HG02798 (cell line): ENCODE measurements around the gene MCF2L2.

Experiments
- ATAC-seq: cut with Tn5 transposase; IDR thresholded peaks from one replicate; pipeline ENCODE4 v1.9.1; 2021; ENCODE audit warnings: mild to moderate bottlenecking; ENCODE audit not compliant: unreplicated experiment, poor library complexity

The MCF2L2 gene

DNA sequence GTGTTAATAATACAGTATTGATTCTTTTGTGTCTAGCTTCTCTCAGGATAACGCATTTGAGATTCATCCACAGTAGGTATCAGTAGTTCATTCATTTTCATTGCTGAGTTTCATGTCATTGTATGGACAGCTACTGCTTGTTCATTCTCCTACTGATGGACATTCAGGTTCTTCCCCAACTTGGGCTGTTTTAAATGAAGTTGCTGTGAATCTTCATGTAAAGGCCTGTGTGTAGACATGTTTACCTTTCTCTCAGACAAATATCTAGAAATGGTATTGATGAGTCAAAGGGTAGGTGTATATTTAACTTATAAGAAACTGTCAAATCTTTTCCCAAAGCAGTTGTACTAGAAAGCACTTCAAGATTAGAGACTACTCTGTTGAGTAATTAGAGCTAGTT lies 26.7 kb downstream of the MCF2L2 start:
- no peak for ATAC-seq

DNA sequence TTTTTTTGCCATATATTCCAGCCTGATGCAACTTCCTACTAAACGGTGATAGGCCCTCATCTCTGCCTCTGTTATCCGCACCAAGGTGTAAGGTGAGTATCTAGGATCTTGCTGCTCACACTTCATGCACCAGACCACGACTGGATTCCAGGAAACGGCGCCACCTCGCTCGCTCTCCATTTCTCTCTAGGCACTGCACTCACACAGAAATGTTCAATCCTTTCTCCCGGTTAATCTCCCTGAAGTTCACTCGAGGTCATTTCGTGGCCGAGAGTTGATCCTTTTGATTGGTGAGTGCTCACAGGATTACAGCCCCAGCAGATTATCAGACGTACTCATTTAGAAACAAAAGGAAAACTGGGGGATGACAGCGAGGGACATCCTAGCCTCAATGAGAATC lies 28.1 kb downstream of the MCF2L2 start:
- no peak for ATAC-seq

DNA sequence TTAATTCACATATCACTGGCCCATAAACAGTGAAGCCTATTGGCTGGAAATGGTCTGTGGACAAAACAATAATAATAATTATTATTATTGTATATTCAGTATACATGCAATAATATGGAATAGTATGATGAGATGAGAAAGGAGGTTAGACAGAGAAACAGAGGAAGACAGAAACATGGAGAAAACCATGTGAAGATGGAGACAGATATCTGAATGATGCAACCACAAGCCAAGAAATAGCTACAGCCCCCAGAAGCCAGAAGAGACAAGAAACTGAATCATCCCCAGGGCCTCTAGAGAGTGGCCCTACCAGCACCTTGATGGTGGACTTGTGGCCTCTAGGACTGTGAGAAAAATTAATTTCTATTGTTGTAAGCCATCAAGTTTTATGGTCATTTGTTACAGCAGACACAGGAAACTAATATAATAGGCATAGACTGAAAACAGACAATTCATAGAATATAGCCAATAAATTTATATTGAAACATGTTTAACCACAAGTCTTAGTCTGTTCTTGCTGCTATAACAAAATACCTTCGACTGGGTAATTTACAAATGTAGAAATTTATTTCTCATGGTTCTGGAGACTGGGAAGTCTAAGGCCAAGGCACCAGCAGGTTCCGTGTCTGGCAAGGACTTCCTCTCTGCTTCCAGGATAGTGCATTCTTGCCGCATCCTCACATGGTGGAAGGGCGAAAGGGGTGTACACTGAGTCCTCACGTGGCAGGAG lies 31.6 kb downstream of the MCF2L2 start:
- ATAC-seq, result no peak

DNA sequence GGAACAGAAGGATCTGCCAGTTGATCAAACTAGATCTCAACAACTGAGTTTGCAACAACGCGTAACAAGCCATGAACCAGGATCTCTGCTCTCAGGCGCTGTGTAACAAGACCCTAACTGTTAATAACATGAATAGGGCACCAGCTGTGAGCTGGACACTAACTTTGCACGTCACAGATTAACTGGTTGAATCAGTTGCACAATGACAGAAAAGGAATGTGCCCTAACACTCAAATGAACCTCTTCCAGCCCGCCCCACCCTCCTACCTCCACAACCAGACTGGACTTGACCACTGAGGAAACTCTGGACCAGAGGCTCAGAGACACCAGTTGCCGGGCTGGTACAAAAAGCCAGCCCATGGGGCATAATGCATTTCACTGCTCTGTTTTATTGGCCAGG lies 34.3 kb downstream of the MCF2L2 start:
- no peak for ATAC-seq

DNA sequence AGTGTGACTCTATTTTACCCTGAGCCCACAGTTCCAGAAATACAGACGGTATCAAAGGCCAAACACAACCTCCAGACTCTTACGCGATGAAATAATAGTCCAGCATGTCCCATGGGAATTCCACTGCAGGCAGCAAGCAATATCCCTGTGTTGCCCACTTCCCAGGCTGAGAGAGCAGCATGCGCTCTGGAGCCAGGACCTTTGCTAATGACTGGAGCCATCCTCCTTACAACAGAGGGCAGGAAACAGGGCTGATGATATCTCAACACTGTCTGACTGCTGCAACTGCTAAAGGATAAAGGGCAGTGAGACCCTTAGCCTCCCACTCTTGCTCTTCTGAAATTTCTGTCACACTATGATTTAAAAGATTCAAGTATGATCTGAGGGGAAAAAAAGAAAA lies 34.8 kb downstream of the MCF2L2 start:
- no peak for ATAC-seq

DNA sequence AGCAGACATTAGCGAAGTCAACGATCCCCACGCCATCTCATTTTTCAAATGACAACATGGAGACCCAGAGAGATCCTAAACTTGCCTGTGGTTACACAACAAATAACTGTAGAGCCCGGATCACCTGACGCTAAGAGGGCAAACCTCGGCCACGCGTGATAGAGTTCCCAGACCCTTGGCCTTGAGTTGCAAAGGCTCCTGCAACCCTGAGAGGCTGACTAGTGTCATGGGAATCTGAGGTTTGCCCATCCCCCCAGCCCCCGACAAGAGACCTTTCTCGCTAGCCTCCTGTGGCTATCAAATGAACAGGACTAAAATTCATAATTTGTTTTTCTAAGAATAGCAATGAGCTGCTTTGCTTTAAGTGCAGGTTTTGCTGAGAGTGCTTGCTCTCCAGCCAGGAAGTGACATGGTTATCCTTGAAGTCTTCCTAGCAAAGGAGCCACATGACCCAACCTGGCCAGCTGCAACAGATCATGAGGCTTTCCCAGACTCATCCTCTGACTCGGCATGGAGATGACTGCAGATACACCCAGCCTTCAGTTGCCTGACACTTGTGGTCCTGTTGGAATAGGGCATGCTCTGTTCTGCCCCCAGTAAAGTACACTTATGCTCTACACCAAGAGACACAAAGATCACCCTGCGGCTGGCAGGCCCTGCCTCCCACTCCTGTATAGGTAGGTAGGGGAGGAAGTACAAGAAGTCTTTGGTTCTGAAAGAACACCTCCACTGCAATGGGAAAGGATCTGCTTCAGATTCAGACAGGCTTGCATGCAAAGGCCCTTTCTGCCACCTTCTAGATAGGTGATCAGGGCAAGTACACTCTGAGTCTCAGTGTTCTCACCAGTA lies 36.0 kb downstream of the MCF2L2 start:
- no peak for ATAC-seq

DNA sequence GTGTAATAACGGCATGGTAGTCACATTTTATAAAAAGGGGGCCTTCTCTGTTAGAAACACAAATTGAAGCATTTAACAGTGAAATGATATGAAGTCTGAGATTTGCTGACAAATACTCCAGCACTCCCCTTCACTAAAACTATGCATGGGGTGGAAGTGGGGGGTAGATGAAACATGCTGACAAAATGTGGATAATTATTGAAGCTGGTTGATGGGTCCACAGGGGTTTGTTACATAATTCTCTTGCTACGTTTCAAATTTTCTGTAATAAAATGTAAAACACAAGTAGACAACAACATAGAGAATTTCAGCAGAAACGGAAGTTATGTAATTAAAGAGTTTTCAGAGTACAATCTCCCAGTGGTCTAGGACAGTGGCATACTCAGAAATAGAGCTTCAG lies 37.0 kb downstream of the MCF2L2 start:
- ATAC-seq, result no peak

DNA sequence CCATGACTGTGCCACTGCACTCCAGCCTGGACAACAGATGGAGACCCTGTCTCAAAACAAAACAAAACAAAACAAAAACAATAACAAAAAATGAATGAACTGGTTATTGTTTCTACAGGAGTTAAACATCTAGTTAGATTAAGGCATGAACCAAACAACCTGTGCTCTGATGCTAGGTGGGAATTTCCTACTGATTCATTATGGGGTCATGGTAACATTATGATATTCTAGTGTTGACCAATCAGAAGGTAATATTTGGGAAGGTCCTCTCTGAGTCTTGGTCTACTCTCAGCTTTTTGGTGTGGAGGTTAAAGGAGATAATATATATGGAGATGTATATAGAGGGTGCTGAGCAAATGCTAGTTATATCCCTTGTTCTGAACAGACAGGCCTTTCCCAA lies 37.6 kb downstream of the MCF2L2 start:
- no peak for ATAC-seq

DNA sequence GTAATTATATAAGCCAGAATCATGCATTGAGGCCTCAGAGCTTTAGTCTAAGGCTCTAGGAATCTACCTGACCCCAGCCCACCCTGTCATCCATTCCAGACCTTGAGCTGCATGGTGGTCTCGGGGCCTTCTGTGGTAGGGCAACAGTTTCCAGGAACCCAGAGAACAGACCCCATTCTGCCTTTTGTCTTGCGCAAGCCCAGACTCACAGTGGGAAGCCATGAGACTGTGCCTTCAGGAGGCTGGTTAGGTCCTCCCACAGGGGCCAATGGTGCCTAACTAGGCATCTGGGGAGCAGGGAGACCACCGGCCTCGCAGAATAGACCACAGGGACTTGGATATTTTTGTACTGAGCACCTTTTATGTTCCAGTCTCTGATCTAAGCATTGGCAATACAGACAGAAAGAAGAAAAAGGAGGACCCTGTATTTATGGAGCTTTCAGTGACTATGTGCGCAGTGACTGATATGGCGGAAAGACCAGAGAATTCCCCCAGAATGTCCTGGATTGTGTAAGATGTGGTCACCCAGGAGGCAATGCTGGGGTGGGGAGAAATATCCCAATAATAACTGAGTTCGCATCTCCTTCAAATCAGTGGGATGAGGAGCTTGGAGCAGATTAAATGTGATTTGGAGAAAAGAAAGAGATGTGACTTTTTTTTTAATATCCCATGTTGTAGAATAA lies 40.1 kb downstream of the MCF2L2 start:
- ATAC-seq, result no peak

DNA sequence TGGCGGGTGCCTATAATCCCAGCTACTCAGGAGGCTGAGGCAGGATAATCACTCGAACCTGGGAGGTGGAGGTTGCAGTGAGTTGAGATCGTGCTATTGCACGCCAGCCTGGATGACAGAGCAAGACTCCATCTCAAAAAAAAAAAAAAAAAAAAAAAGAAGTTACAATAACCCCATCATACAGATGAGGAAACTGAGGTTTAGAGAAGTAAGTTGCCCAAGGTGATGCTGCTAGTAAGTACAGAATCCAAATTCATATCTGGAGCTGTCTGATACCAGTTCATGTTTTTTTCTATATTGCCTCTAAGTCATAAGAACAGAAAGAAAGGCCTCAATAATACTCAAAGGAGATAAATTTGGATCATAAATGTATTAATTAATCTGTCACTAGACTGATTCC lies 40.6 kb downstream of the MCF2L2 start:
- ATAC-seq, result no peak

DNA sequence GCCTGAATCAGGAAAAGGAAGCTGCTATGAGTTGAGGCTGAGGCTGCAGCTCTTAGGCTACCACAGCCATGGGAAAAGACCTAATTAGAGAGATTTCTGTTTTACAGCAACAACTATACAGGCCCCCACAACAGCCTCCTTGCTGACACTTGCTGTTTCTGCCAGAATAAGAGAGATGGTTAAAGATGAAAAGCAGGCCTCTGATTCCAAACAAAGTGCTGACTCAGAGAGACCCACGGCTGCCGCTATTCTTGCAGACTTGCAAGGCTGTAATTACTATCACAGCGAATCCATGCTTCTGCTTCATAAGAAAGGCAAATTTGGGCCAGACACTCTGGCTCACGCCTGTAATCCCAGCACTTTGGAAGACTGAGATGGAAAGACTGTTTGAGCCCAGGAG lies 41.8 kb downstream of the MCF2L2 start:
- no peak for ATAC-seq

DNA sequence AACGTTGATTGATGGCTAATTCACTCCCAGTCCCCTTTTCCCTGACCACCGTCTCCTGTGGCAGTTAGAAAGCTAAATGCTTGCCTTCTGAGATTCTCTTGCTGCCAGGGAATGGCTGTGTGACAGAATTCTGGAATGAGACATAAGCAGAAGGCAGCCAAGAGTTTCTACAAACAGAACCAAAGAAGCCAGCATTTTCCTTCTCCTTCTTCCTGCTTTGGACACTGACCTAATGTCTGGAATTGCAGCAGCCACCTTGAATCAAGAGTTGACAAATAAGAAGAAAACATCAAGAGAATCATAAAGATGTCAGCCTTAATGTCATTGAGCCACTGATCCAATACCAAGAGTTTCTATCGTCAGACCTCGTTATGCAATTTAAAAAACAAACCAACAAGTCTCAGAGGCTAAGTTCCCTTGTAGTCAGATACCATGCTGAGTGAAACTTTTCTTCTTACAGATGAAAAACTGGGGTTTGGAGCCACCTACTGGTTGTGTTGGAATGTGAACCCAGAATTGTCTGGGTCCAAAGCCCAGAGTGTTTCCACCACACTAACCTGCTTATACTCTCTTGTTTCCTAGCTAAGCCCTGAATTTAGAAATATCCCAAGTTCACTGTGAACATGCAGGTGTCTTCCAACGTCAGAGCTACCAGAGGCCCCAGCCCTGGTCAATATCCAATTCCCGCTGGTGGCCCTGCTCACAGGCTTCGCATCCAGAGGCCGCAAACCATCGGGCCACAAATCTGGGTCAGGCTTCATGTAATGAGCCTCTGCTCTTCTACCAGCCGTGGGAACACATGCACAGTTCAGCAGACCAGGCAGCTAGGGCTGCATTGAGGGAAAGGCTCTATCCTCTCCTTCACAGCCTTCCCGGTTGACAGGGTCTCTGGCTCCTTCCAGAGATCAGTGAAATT lies 42.5 kb downstream of the MCF2L2 start:
- peak; percentile 74 for ATAC-seq

DNA sequence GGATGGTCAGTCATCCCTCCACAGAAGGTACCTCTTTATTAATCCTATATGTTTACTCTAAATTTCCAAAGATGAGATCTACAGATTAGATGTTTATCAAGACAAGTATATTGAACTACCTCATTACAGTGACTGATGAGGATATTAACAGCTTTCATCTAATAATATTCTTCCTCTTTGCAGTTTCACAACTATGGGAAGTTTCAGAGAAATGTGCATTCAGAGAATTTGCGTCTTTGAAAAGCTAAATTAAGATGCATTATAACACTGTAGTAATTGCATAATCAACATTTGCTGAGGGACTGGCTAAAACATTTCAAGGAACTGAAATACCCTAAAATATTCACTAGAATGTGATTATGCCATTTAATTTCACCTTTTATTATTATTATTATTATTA lies 46.7 kb downstream of the MCF2L2 start:
- no peak for ATAC-seq

DNA sequence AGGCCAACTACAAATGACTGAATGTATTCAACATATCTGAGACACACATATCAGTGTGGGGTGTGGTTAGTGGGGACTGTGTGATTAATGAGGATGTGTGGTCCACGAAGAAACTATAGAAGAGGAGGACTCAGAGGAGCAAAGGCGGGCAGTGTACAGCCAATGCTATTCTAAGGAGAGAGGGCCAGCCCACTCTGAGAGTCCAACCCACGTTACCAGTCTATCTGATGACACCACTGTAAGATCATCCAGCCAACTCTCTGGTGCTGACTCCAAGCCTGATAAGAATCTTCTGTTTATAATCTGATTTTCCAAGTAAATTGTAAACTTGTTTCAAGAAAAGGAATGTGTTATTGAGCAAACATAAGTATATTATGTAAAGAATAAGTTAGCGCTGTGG lies 47.2 kb downstream of the MCF2L2 start:
- no peak for ATAC-seq

DNA sequence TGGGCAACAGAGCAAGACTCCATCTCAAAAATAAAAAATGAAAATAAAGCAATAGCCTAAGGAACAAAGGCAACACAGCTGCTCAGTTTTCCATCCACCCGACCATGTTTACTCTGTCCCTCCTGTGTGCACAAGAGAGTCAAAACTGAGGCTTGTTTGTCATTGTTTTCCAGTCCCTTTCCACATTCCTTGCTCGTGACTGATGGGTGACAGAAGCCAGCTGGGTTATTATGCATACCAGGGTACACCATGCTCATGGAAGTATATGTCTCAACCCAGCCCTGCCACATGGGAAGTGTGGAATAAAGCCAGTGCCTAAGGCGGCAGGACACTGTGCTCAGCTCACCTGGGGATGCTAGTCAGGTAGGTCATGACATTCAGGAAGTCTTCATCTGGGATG lies 49.5 kb downstream of the MCF2L2 start:
- no peak for ATAC-seq

DNA sequence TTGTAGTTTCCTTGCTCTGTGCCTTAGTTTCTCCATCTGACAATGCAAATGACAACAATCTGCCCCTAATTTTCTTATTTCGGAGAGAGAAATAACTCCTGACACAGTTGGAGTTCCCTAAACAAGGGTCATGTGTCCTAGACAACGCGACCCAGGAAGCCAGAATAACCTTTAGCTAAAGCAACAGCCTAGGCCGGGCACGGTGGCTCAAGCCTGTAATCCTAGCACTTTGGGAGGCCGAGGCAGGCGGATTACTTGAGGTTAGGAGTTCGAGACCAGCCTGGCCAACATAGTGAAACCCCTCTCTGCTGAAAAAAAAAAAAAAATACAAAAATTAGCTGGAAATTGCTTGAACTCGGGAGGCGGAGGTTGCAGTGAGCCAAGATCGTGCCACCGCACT lies 49.9 kb downstream of the MCF2L2 start:
- no peak for ATAC-seq

DNA sequence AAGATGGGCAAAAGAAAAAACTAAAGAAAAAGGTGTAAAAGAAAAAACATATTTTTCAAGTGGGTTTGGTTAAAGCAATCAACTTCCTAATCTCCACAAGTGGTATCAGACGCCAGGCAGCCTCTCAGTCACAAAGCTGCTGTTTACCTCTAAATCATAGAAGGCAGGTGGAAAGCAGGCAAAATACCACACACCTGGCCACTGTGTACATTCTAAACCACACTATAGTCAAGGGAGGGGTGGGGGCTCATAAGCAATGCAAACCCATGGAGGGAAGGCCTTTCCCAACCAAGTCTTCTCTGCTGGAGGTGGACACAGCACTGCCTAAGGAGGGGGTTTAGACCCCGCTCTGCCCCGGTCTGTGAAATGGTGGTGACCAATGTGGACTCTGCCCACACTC lies 50.4 kb downstream of the MCF2L2 start:
- no peak for ATAC-seq

DNA sequence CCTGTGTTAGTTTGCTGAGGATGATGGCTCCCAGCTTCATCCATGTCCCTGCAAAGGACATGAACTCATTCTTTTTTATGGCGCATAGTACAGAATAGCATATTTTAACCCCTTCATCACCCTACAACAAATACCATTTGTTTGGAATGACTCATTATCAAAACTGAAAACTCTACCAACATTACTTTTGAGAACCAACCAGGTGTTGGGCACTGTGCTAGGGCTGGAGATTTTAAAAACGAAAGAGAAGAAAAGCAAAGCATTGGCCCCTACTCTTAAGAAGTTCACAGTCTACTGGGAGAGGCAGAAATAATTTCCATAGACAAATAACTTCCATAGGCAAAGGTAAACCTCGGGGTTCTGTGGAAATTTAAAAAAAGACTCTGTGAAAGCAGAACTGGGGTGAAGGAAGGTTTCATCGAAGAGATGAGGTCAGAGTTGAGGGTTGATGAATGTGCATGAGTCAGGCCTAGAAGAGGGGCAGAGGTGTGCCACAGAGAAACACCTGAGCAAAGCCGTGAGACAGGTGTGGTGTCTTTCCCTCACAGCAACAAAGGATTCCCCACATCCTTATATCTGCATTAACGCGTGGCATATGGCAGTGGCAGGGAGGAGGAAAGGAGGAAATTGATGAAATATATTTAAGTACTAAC lies 51.0 kb downstream of the MCF2L2 start:
- ATAC-seq, result no peak

DNA sequence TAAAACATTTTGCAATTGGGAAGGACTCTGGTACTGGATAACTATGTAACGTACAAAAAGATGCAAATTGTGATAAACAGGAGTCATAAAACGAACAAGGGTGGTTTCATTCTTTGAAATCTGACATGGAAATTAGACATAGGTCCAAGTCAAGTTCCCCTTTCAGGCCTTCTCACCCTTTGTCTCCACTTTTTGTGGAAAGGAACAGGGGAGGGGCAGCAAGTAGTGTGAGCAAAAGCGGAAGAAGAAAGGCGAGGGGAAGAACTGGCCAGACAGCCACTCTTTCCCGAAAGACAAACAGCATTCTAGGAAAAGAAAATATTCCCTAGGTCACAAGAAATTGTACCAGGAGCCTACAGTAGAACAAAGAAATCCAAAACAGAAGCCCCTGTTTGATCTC lies 52.6 kb downstream of the MCF2L2 start:
- ATAC-seq, result no peak

DNA sequence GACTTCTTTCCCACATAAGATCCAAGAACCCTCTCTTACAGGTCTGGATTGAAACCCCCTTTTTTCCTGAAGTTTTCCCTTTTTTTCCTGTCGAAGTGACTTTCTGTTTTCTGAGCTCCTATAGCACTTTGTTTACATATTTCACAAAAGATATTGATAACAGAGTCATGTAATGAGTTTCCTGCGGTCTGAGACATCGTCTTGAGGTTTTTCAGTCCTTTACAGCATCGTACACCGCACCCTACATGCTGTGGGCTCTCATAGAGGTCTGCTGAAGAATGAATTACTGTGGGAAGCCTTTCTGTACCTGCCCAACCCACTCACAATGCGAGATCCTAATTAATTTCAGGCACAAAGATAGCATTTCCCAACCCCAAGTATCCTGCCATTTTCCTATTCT lies 53.1 kb downstream of the MCF2L2 start:
- no peak for ATAC-seq
